ENCODE data around the gene NDUFAF2.
"Not testable (repeated sequence)": the region's sequence is repeated elsewhere in the genome, so short reads cannot be mapped to it uniquely, and the experiment has no call there.

Gene NDUFAF2, protein sequence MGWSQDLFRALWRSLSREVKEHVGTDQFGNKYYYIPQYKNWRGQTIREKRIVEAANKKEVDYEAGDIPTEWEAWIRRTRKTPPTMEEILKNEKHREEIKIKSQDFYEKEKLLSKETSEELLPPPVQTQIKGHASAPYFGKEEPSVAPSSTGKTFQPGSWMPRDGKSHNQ

DNA sequence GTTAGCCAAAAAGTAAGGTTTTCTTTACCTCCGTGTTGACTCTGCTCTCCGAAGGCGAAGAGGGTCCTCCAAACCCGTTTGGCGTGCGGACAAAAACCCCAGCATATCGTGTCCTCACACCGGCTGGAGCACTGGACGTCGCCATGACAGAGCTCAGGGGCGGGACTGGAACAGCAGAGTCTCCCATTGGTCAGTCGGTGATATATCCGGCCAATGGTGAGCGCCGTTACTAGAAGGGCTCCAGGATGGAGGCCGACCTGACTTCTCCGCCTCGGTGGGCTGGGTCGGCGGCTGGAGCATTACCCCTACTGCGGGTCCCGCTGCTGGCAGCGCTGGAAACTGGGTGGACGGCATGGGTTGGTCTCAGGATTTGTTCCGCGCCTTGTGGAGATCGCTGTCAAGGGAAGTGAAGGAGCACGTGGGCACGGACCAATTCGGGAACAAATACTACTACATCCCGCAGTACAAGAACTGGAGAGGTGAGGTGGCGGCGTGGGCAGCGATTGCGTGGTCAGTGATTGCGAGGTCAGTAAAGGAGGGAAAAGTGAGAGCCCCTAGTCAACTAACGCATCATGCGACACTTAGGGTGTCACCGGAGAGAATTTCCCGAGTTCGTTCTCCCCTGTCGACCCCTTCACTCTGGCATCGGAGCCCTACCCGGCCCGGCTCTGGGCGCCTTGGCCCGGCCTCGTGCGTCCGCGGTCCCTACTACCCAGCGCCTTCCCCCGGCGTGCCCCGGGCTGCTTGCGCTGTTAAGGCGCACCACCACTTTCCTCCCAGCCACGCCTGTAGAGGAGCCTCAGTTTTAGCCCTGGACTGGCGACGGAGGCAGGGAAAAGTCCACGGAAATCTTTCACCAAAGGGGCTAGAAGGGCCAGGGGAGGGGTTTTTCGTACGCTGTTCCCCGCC, at the start of gene NDUFAF2, which contains the start of gene ERCC8:
TSS of gene NDUFAF2 (plus strand) at position 302 of the 909 bp plus-strand sequence. CDS start at position 353, 51 bp downstream.
TSS of gene ERCC8 (minus strand) at position 167 of the 909 bp plus-strand sequence. CDS start at position 105, 62 bp downstream.
- peak; percentile 88 for DNase-seq (ENCODE audit: low read depth)

DNA sequence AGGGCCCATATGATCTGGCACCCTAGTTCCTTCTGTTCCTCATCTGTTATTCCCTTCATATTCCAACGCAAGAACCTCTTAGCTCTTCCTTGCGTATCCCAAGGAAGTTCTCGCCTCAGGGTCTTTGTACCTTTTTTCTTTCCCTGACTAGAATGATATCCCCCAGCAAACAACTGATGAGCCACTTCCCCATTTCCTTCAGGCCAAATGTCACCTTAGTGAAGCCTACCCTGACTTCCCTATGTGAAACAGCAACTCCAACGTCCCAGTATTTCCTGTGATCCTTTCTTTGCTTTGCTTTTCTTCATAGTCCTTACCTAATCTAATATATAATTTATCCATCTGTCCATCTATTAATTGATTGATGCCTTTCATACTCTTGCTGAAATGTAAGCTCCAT, 48.0 kb upstream of the NDUFAF2 start:
- DNase-seq (ENCODE audit: low read depth), result no peak

DNA sequence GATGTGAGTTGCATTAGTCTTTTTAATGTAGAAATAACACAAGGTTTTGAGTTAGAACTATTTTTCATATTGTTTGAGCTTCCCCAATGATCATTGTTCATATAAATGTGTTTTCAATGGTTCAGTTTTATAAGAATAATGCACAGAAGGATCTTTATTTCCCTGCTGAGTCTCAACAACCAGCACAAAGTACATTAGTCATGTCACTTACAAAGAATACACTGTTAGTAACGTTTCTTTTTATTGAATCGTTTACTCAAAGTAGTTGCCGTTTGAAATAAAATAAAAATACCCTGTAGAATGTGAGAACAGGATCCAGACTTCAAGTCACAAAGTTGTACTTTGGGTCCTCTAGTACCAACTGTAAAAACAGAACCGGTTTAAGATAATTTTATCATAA, 41.6 kb upstream of the NDUFAF2 start:
- no peak for DNase-seq (ENCODE audit: low read depth)

DNA sequence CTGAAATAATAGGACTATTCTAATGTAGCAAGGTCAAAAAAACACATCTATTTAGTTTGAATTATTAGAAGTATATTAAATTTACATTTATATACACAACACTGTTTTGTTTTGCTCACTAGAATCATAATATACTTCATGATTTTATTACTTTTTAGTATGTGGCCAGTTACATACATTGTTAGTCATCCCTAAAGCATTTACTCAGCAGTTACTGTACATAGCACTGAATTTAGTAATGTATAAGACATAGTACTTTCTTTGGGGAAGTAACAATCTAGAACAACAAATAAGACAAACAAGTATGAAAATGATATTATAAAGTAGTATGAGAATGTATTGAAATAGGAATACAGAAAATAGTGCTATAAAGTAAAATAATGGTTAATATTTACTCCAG, 28.4 kb upstream of the NDUFAF2 start:
- DNase-seq (ENCODE audit: low read depth), result no peak

DNA sequence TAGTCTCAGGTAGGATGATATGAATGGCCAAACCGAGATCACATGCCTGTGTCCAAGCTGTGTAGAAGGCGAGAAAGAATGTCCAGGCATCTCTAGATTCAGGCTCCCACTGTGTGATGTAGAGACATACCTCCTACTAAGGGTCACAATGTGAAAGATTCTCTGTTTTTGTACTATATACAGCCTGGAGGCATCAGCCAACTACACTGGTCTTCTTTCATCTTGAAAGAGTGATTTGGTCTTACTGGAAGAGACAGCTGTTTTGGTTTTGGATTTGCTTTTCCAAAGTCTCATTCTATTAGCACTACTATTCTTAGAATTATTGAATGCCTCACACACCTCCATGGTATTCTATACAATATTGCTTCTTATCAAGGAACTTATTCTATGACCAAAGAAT, 26.5 kb upstream of the NDUFAF2 start:
- DNase-seq (ENCODE audit: low read depth), result no peak

DNA sequence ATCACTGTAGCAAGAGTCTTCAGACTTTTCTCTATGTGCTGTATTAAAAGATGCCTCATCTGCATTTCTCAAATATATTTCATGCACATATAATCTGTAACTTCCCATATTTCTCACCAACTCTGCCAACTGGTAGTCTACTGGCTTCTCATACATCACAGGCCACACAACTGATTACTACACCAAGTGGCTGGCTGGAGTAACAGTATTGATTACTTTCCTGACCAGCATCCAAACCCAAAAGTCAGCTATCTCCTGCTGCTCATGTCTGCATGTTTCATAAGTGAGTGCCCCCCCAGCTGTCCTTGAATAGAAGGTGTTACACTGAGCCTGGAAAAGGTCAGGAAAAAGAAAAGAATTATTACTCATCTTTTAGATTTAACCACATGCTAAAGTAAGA, 17.6 kb upstream of the NDUFAF2 start:
- no peak for DNase-seq (ENCODE audit: low read depth)

DNA sequence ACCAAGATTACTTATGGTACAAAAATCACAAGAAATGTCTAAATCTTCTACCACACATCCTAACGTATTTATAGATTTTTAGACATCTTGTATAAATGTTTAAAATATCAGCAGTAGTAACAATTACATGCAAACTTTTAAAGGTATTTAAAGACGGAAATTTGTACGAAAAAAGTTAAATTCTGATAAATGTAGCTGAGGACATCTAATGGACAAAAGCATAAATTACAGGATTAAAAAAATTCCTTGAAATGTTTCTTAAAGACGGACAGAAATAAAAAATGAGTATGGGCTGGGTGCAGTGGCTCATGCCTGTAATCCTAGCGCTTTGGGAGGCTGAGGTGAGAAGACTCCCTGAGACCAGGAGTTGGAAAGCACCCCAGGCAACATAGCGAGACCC, 16.0 kb upstream of the NDUFAF2 start:
- no peak for DNase-seq (ENCODE audit: low read depth)

DNA sequence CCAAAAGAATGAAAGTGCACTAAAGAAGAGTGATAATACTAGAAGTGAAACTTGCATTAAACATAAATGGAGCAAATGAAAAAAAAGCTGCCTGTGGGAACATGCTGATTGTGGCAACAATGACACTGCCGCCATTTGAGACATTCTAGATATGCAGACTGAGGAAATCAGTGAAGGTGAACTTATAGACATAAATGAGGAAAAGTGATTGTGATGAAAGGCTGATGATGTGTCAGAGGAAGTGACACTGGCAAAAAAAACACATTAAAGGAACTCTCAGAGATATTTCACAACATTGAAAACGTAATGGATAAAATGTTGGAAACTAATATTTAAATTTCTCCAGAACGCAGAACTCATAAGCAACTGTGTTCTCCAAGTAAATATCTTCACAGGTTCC, 1.4 kb upstream of the NDUFAF2 start:
- DNase-seq (ENCODE audit: low read depth), result no peak

DNA sequence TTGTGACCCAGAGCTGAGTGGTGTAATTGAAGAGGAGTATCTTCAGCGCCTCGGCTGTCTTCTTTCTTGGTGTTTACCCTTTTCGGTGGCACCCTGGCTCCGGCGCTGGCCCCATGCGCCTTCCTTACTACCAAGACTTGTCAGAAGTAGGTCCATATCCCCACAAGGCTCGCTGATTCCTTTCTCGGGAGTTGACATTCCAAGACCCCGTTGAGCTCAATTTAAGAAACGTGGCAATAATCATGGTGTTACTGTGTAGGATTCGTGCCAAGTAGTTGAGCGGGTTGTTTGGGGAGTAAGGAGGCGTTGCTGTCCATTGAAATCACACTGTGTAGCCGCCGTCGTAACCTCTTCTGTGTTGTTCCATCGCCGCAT, 795 bp downstream of the NDUFAF2 start:
- DNase-seq (ENCODE audit: low read depth), result peak; percentile 62

DNA sequence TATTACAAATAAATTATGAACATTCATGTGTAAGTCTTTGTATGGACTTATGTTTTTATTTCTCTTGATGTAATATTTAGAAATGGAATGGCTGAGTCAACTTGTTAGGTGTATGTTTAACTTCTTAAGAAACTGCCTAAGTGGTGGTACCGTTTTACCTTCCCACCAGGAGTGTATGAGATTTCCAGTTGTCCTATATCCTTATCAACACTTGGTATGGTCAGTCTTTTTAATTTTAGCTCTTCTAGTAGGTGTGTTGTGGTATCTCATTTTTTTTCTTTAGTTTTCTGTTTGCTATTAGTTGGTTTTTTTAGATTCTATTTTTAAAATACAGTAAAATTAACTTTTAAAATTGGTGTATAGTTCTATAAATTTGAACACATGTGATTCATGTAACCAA, 3.7 kb downstream of the NDUFAF2 start:
- no peak for DNase-seq (ENCODE audit: low read depth)

DNA sequence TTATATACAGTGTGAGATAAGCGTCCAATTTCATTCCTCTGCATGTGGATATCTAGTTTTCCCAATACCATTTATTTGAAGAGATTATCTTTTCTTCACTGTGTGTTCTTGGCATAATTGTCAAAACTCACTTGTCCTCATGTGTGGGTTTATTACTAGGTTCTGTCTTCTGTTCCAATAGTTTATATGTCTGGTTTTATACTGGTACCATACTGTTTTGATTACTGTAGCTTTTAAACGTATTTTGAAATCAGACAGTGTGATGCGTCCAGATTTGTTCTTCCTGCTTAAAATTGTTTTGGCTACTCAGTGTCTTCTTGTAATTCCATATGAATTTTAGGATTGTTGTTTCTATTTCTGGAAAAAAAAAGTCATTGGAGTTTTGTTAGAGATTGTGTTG, 10.2 kb downstream of the NDUFAF2 start:
- DNase-seq (ENCODE audit: low read depth), result no peak

DNA sequence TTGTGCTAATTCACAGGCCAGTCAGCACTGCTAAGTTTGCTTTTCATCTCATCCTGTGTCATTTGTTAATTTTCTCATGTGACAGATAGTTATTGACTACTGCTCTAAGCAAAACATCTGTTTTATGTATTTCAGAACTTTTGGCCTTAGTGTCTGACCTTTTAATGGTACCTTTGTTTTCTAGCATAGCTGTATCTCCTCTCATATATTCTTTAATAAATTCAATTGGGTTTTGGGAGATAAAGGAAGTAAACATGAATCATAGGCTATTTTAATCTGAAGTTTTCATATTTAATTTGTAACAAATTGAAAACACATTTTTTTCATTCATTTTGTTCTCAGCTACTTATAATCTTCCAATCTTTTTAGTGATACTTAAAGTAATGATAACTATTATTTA, 13.1 kb downstream of the NDUFAF2 start:
- no peak for DNase-seq (ENCODE audit: low read depth)

DNA sequence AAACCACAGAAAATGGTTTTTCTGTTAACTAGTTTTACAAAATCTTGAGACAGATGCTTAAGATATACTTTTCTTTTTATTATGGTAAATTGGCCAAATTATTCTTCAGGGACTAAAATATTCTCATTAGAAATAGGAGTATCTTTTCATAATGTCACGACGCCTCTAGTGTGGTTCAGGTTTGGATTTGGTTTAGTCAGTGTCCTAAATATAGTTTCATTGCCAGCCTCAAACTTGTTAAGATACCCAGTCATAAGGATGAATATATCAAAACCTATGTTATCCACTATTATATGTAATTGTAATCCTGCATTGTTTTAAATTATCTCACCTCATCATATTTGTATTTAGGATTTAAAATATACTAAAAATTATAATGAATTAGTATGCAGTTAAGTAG, 13.7 kb downstream of the NDUFAF2 start:
- DNase-seq (ENCODE audit: low read depth), result no peak

DNA sequence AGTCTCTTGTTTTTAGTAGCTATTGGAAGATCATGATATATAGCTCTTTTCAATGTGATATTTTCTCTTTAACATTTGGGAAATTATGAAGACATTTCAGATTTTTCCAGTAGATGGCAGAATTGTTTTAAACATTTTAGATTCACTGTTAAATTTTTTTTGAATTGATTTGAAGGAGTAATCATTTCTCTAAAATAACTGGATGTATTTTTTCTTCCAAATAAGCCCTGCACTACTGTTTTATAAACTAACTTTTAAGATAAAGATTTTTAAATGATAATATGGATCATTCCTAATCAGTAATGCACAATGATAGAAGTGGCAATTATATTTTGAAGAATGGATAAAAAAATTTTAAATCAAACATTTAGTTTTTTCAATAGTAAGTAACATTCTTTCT, 14.2 kb downstream of the NDUFAF2 start:
- DNase-seq (ENCODE audit: low read depth), result no peak

DNA sequence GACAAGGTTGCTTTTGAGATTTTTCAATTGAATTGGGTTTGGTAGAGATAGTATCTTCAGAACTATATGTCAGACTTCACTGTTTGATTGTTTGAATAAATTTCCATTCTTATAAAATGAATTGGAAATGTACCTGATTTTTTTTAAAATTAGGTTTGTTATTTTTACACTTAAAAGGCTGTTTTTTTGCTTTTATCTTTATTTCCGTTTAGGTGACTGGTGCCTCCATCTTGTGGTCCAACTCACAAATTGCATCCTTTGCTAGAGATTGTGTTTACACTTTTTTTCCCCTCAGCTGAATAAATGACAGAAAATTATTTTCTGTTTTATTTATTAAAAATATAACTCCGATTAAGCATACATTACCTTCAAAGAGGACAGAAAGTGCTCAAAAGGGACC, 15.6 kb downstream of the NDUFAF2 start:
- DNase-seq (ENCODE audit: low read depth), result peak; percentile 10

DNA sequence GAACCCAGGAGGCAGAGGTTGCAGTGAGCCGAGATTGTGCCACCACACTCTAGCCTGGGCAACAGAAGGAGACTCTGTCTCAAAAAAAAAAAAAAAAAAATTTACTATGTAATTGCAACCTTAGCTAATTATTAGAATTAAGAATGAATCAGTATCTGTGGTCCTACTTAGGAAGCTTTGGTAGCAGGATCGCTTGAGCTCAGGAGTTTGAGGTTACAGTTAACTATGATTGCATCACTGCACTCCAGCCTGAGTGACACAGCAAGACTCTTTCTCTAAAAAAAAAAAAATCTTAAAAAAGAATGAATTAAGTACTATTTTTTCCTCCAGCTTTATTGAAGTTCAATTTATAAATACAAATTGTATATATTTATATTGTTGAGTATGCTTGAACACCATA, 16.7 kb downstream of the NDUFAF2 start:
- peak; percentile 46 for DNase-seq (ENCODE audit: low read depth)

DNA sequence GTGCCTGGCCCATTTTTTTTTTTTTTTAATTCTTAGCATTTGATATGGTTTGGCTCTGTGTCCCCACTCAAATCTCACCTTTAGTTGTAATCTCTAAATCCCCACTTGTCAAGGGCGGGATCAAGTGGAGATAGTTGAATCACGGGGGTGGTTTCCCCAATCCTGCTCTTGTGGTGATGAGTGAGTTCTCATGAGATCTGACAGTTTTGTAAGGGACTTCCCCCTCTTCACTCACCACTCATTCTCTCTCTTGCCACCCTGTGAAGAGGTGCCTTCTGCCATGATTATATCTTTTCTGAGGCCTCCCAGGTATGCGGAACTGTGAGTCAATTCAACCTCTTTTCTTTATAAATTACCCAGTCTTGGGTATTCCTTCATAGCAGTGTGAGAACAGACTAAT, 27.2 kb downstream of the NDUFAF2 start:
- DNase-seq (ENCODE audit: low read depth), result no peak

DNA sequence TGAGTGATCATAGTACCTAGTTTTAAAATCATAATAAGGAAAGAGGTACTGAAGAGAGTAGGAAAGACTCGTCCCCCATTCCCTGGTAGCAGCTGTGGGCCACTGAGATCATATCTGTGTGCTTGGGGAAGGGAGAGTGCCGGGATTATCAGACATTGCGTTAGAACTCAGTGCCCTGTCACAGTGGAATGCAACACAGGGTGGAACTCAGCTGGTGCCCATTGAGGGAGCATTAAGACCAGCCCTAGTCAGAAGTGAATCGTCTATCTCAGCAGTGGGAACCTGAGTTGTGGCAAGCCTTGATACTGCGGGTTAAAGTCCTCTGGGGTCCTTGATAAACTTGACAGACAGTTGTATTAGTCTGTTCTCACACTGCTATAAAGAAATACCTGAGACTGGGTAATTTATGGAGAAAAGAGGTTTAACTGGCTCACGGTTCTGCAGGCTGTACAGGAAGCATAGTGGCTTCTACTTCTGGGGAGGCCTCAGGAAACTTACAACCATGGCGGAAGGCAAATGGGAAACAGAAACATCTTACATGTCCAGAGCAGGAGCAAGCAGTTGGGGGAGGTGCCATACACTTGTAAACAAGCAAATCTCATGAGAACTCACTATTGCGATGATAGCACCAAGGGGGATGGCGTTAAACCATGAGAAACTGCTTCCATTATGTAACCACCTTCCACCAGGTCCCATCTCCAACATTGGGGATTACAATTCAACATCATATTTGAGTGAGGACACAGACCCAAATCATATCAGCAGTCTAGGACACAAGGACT, 33.1 kb downstream of the NDUFAF2 start:
- no peak for DNase-seq (ENCODE audit: low read depth)

DNA sequence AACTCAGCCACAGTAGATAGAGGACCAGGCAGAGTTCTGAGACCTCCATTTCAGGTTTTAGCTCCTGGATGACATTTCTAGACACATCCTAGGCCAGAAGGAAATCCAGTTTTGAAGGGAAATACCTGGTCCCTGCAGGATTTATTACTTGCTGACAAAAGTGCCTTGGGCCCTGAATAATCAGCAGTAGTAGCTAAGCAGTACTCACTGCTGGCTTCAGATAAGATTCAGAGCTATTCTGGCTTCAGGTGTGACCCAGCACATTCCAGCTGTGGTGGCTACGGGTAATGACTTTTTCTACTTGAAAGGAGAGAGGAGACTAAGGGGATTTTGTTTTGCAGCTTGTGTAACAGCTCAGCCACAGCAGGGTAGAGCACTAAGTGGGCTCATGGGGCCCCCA, 34.0 kb downstream of the NDUFAF2 start:
- DNase-seq (ENCODE audit: low read depth), result no peak

DNA sequence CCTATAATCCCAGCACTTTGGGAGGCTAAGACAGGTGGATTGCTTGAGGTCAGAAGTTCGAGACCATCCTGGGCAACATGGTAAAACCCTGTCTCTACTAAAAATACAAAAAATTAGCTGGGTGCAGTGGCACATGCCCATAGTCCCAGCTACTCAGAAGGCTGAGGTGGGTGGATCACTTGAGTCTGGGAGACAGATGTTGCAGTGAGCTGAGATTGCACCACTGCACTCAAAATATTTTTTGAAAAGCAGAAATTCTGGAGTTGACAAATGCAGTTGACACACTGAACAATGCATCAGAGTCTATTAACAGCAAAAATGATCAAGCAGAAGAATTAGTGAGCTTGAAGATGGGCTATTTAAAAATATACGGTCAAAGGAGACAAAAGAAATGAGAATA, 35.5 kb downstream of the NDUFAF2 start:
- DNase-seq (ENCODE audit: low read depth), result no peak

DNA sequence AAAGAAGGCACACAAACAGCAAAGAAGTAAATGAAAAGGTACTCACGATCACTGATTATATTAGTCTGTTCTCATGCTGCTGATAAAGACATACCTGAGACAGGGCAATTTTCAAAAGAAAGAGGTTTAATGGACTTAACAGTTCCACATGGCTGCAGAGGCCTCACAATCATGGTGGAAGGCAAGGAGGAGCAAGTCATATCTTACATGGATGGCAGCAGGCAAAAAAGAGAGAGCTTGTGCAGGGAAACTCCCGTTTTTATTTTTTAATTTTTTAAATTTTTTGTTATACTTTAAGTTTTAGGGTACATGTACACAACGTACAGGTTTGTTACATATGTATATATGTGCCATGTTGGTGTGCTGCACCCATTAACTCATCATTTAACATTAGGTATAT, 37.1 kb downstream of the NDUFAF2 start:
- not testable (repeated sequence) for DNase-seq (ENCODE audit: low read depth)

DNA sequence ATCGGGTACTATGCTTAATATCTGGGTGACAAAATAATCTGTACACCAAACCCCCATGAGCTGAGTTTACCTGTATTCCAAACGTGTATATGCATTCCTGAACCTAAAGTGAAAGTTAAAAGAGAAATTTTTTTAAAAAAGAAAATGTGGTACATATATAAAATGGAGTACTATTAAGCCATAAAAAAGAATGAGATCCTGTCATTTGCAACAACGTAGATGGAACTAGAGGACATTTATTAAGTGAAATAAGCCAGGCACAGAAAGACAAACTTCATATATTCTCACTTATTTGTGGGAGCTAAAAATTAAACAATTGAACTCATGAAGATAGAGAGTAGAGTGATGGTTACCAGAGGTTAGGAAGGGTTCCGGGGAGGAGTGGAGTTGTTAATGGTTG, 44.8 kb downstream of the NDUFAF2 start:
- no peak for DNase-seq (ENCODE audit: low read depth)

DNA sequence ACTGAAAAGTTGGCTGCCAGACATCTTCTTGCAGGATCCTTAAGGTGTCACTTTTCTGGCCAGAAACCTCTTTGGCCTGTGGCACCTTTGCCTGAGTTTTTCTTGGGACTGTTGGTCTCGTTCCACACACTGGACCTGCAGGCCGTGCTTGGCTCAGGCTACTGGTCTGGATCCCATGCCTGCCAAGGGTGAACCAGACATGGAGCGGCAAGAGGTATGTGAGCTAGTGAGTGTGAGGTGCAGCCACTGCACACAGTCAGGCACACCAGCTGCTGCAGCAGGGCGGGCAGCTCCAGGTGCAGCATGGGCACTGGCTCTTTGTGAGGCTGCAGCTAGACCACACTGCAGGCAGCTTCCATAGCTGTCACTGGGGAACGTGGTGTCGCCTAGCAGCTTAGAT, 47.9 kb downstream of the NDUFAF2 start:
- no peak for DNase-seq (ENCODE audit: low read depth)
